ENCODE results near the gene RAX2. TPM values are rescaled to one million over a fixed set of nuclear protein-coding genes. Genes with fewer than 3 reads are reported as not detected.

RAX2 gene
- total RNA-seq, result not detected in 2 replicates

DNA sequence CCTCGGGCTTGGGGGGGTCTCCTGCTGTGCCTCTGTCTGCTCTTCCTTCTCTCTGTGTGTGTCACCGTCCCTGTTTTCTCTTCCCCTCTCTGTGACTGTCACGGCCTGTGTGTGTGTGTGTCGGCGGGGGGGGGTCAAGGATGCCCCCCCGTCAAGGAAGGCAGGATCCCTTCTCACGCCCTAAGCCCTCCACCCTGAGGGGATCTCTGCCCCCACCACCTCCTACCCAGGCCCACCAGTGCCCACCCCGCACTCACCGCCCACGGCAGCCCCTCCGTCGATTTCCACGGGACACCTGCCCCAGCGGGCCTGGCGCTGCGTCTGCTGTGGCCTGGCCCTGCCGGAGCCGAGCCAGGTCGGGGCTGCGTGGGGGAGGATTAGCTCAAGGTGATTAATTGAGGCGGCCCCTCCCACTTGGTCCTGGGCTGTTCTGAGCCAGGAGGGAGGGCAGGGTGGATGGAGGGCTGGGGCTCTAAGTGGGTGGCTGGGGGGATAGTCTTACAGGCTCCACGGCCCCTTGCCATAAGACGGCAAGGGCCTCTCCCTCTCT is at the start of gene RAX2:
RAX2 (minus strand) TSS at position 323 of the 550 bp plus-strand sequence. CDS start 486 bp downstream, outside the sequence.

DNA sequence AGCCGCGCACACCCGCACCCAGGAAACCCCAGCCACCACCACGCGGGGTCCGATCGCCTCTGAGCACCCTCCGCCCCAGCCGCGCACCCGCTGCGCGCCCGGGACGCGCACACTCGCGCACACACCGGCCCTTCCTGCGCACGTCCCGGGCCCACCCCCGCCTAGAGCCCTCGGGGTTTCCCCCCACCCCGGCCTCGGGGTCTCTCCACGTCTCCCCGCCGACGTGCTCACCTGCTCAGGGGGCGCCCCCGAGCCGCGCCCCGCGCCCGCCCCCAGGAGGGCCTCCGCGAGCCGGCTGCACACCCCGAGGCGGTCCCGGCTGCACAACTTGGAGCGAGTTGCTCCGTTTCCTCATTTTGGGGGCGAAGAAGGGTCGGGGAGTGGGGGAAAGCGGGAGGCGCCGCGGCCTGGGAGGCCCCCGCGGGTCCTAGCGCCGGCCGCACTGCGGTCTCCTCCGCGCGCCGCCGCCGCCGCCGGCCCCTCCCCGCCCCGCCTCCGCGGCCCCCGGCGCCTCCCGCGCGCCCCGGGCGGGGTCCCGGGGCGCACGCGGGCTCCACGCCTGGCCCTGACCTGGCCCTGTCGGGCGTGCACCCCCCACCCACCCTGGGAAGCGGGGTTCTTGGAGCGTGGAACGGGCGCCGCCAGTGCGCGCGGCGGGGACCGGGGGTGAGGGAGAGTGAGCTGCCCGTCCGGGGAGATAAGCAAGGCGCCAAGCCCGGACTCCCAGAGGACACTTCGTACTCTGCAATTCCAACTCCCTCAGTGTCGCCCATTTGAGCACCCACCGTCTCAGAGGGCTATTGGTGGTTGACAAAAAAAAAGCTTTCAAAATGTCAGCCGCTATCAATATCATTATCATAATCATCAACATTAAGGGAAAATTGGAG is 14.2 kb upstream of the RAX2 start, which contains the start of gene MATK:
MATK (minus strand) TSS at position 444 of the 887 bp plus-strand sequence. CDS start 1,246 bp downstream, outside the sequence.

DNA sequence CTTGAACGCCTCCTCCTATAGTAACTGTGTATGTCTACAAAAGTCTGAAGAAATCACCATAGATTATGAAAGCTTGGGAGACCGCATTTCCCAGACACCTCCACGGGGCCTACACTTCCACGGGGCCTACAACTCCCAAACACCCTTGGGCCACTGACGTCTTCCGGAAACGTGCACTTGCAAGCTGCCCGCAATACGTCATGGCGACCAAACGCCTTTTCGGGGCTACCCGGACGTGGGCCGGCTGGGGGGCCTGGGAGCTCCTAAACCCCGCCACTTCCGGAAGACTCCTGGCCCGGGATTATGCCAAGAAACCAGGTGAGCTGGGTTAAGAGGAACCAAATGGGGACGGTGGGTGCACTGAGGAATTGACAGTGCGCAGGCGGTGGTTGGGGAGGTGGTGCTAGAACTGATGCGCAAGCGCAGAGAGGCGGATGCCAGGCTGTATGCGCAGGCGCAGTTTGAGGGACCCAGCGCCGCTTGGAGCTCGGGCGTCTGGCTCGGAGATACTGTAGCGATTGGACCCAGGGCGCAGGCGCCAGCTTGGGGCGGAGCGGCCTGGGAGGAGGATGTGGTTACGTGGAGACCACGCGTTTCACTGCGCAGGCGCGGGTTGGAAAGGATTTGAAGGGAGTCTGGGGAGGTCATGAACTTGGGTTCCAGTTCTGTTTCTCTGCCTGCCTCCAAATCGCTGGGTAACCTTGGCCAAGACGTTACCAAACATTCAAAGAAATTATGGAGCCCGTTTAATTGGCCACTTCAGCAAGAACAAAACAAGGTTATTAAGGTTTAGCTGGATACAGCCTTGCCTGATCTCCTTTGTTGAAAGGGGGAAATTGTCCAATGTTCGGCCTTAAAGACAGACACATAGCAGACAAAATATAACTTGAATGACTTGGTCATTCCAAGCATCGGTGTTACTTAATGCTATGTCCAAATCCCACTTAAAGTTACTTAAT is 9.2 kb downstream of the RAX2 start, which contains the start of gene MRPL54:
MRPL54 (plus strand) TSS at position 182 of the 959 bp plus-strand sequence; CDS start at position 201, 19 bp downstream.

DNA sequence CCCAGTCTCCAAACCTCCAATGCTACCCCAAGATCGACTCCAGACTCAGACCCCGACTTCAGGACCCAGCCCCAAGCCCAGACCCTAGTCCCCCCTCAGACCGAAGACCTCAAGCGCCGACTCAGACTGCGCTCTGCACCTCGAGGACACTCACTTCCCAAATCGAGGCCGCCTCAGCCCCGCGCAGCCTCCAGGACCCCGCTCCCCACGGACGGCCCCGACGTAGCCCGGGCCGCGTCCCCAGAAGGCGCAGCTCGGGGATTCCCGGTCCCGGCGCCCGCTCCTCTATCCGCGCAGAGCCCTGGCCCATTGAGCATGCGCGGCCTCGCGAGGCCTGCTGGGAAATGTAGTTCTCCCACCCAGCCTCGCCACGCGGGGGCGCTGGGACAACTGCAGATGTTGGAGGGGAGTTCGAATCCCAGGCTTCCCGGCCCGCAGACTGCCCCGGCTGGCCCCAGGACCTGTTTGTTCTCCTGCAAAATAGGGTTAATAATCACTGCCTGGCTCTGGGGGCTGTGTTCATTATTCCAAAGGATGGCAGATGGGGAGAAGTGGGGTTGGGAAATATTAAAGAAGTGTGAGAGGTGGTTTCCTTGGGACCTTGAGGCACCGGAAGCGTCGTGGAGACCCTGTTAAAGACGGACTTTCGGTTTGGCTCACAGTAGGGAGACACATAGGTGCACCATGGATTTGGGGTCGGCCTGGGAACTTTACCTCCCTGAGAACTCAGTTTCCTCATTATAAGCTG is 10.5 kb downstream of the RAX2 start, which contains the start of gene APBA3:
APBA3 (minus strand) TSS at position 311 of the 748 bp plus-strand sequence. CDS start 1,428 bp downstream, outside the sequence.

Other genes starting within 250 kb of the RAX2 start
- not detected in 2 replicates for gene TEKTIP1, start 233.1 kb downstream of the RAX2 start, total RNA-seq
- gene MFSD12, start 214.6 kb downstream of the RAX2 start, total RNA-seq, result 76.9 and 84.6 TPM in 2 replicates
- gene HMG20B, start 199.3 kb downstream of the RAX2 start, total RNA-seq, result 114 and 132 TPM in 2 replicates
- gene GIPC3, start 186.8 kb downstream of the RAX2 start, total RNA-seq, result not detected in 2 replicates
- gene TBXA2R, start 165.4 kb downstream of the RAX2 start, total RNA-seq, result 0.49 TPM in 1 of 2 replicates, not detected in the other
- gene CACTIN, start 145.4 kb downstream of the RAX2 start, total RNA-seq, result 31.7 and 37.0 TPM in 2 replicates
- gene PIP5K1C, start 71.8 kb downstream of the RAX2 start, total RNA-seq, result 10.8 and 16.0 TPM in 2 replicates
- gene TJP3, start 63.8 kb downstream of the RAX2 start, total RNA-seq, result 7.5 and 10.6 TPM in 2 replicates
- gene APBA3, start 10.5 kb downstream of the RAX2 start, total RNA-seq, result 13.0 and 22.3 TPM in 2 replicates
- gene MRPL54, start 9.5 kb downstream of the RAX2 start, total RNA-seq, result 57.3 and 99.0 TPM in 2 replicates
- not detected in 2 replicates for gene MATK, start 14.2 kb upstream of the RAX2 start, total RNA-seq
- gene ZFR2, start 96.8 kb upstream of the RAX2 start, total RNA-seq, result not detected in 2 replicates
- not detected in 2 replicates for gene ATCAY, start 108.5 kb upstream of the RAX2 start, total RNA-seq
- not detected in 2 replicates for gene NMRK2, start 160.8 kb upstream of the RAX2 start, total RNA-seq
- gene DAPK3, start 198.9 kb upstream of the RAX2 start, total RNA-seq, result 63.6 and 65.4 TPM in 2 replicates
- 1,684 and 2,218 TPM in 2 replicates for gene EEF2, start 213.2 kb upstream of the RAX2 start, total RNA-seq
- 20.8 and 21.8 TPM in 2 replicates for gene PIAS4, start 235.5 kb upstream of the RAX2 start, total RNA-seq